ENCODE results near the gene NMNAT1. TPM values are rescaled to one million over a fixed set of nuclear protein-coding genes. Genes with fewer than 3 reads are reported as not detected.

The NMNAT1 gene
- total RNA-seq, 1 experiment from 2014 or later, result 2.3 TPM

- no peak for TF ChIP-seq CTCF (IDR thresholded peaks at IDR 0.05)
- TF ChIP-seq SP1 (CRISPR knock-in tag; conservative IDR thresholded peaks at IDR 0.05), result no peak
- TF ChIP-seq SMAD4 (CRISPR knock-in tag; IDR thresholded peaks at IDR 0.05), result no peak
- no peak for TF ChIP-seq RORB (CRISPR knock-in tag; IDR thresholded peaks at IDR 0.05)
- TF ChIP-seq OVOL2 (CRISPR knock-in tag; IDR thresholded peaks at IDR 0.05; ENCODE audit: borderline replicate concordance), result no peak
- TF ChIP-seq JUN (CRISPR knock-in tag; IDR thresholded peaks at IDR 0.05), result no peak
- TF ChIP-seq ZNF423 (CRISPR knock-in tag; IDR thresholded peaks at IDR 0.05), result no peak
- TF ChIP-seq ZNF416 (CRISPR knock-in tag; IDR thresholded peaks at IDR 0.05), result no peak
- TF ChIP-seq ZNF281 (CRISPR knock-in tag; IDR thresholded peaks at IDR 0.05), result no peak
- no peak for TF ChIP-seq AR (CRISPR knock-in tag; IDR thresholded peaks at IDR 0.05)
- TF ChIP-seq NFE2L1 (CRISPR knock-in tag; IDR thresholded peaks at IDR 0.05), result no peak
Measured at GRCh38 chr1:9985001-9985400, 41.7 kb downstream of the NMNAT1 start (continued).

- no peaks in the 10 kb centered on the region for H3K36me3 Mint-ChIP-seq
- peaks cover 8% of the 10 kb centered on the region for H3K27me3 Mint-ChIP-seq (ENCODE audit: low read depth)
- no peak overlapping the region for H3K27ac Mint-ChIP-seq
- DNase-seq (ENCODE audit: low spot score), result no peak
- H3K4me3 Mint-ChIP-seq, result no peak overlapping the region
- no peak for ATAC-seq
- no peaks in the 10 kb centered on the region for H3K9me3 Mint-ChIP-seq
- H3K4me1 Mint-ChIP-seq, result no peaks in the 10 kb centered on the region
- ChIA-PET POLR2A (interaction anchor here (0.6 kb wide), 1 partner anchor 44 kb away, joined by 3 read pairs; no protein-coding TSS in a partner anchor), CTCF (interaction anchor here (1.0 kb wide), 1 partner anchor 90 kb away, joined by 3 read pairs; no protein-coding TSS in a partner anchor)
- TF ChIP-seq MLX (CRISPR knock-in tag; IDR thresholded peaks at IDR 0.05) (no peak), OVOL2 (CRISPR knock-in tag; IDR thresholded peaks at IDR 0.05; ENCODE audit: borderline replicate concordance) (no peak), GTF2I (CRISPR knock-in tag; conservative IDR thresholded peaks at IDR 0.05) (no peak), TP53 (CRISPR knock-in tag; IDR thresholded peaks at IDR 0.05) (no peak), IRF2 (CRISPR knock-in tag; IDR thresholded peaks at IDR 0.05; ENCODE audit: borderline replicate concordance, low read depth) (no peak), SP1 (CRISPR knock-in tag; conservative IDR thresholded peaks at IDR 0.05) (no peak), MAX (CRISPR knock-in tag; IDR thresholded peaks at IDR 0.05) (no peak), E2F1 (CRISPR knock-in tag; IDR thresholded peaks at IDR 0.05) (no peak)
- TF ChIP-seq, protein P1, sequence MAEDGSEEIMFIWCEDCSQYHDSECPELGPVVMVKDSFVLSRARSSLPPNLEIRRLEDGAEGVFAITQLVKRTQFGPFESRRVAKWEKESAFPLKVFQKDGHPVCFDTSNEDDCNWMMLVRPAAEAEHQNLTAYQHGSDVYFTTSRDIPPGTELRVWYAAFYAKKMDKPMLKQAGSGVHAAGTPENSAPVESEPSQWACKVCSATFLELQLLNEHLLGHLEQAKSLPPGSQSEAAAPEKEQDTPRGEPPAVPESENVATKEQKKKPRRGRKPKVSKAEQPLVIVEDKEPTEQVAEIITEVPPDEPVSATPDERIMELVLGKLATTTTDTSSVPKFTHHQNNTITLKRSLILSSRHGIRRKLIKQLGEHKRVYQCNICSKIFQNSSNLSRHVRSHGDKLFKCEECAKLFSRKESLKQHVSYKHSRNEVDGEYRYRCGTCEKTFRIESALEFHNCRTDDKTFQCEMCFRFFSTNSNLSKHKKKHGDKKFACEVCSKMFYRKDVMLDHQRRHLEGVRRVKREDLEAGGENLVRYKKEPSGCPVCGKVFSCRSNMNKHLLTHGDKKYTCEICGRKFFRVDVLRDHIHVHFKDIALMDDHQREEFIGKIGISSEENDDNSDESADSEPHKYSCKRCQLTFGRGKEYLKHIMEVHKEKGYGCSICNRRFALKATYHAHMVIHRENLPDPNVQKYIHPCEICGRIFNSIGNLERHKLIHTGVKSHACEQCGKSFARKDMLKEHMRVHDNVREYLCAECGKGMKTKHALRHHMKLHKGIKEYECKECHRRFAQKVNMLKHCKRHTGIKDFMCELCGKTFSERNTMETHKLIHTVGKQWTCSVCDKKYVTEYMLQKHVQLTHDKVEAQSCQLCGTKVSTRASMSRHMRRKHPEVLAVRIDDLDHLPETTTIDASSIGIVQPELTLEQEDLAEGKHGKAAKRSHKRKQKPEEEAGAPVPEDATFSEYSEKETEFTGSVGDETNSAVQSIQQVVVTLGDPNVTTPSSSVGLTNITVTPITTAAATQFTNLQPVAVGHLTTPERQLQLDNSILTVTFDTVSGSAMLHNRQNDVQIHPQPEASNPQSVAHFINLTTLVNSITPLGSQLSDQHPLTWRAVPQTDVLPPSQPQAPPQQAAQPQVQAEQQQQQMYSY (CRISPR knock-in tag; IDR thresholded peaks at IDR 0.05), result no peak
- TF ChIP-seq, protein P2, sequence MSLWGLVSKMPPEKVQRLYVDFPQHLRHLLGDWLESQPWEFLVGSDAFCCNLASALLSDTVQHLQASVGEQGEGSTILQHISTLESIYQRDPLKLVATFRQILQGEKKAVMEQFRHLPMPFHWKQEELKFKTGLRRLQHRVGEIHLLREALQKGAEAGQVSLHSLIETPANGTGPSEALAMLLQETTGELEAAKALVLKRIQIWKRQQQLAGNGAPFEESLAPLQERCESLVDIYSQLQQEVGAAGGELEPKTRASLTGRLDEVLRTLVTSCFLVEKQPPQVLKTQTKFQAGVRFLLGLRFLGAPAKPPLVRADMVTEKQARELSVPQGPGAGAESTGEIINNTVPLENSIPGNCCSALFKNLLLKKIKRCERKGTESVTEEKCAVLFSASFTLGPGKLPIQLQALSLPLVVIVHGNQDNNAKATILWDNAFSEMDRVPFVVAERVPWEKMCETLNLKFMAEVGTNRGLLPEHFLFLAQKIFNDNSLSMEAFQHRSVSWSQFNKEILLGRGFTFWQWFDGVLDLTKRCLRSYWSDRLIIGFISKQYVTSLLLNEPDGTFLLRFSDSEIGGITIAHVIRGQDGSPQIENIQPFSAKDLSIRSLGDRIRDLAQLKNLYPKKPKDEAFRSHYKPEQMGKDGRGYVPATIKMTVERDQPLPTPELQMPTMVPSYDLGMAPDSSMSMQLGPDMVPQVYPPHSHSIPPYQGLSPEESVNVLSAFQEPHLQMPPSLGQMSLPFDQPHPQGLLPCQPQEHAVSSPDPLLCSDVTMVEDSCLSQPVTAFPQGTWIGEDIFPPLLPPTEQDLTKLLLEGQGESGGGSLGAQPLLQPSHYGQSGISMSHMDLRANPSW (CRISPR knock-in tag; conservative IDR thresholded peaks at IDR 0.05; ENCODE audit: low read depth), result no peak
Measured at GRCh38 chr1:9989773-9990172, 46.5 kb downstream of the NMNAT1 start.

Data from WTC11 (cell line).